Cardiac muscle cell (in vitro differentiated cells and primary cell): ENCODE data around the gene SLC24A4. TPM values are rescaled to one million over a fixed set of nuclear protein-coding genes. Genes with fewer than 3 reads are reported as not detected.

ENCODE experiments used
- DNase-seq, 2 donors: peaks; one replicate each; pipeline versions ENCODE4 v3.0.0 to v3.0.0-alpha.2; 2010 to 2017; ENCODE audit warnings: low read depth in 1 of 2, low spot score in 1 of 2
- H3K27ac ChIP-seq: fragments of 200-600 bp; sonication (generic); 2 replicates; pipeline ENCODE4 v1.5.1; 2016
- H3K27me3 ChIP-seq: fragments of 200-600 bp; sonication (generic); 2 replicates; pipeline ENCODE4 v1.6.0; 2016; ENCODE audit warnings: control low read depth
- H3K36me3 ChIP-seq: fragments of 200-600 bp; sonication (generic); 2 replicates; pipeline ENCODE4 v1.5.1; 2016; ENCODE audit warnings: control low read depth
- H3K4me1 ChIP-seq: fragments of 200-600 bp; sonication (generic); 2 replicates; pipeline ENCODE4 v1.8.1; 2017; ENCODE audit warnings: low read depth, mild to moderate bottlenecking, mixed run types
- H3K4me3 ChIP-seq: fragments of 200-600 bp; sonication (generic); 2 replicates; pipeline ENCODE4 v1.5.1; 2016; ENCODE audit warnings: mild to moderate bottlenecking
- H3K9me3 ChIP-seq: fragments of 200-600 bp; sonication (generic); 2 replicates; pipeline ENCODE4 v1.5.1; 2017; ENCODE audit warnings: low read depth, mild to moderate bottlenecking, control low read depth
- polyA plus RNA-seq: library from polyadenylated mRNA; unstranded; fragments of >200 nt; fragmentation: Nextera tagmentation; extraction: Ambion mirVana; gene quantifications from 2 replicates; pipeline ENCODE4 v1.2.1, GENCODE V29; 2016
- total RNA-seq: library from RNA; depleted of rRNA; stranded (reverse); fragments of >200 nt; gene quantifications from 2 replicates; pipeline ENCODE4 v1.2.3, GENCODE V29; 2016
- TF ChIP-seq, protein P1 (sequence below): IDR thresholded peaks from 2 replicates; pipeline ENCODE4 v1.5.1; 2012; ENCODE audit warnings: low read depth, mild to moderate bottlenecking, low read length

The SLC24A4 gene
- total and polyA plus RNA-seq, 2 experiments from 2014 or later: 0.07 to 0.09 TPM

DNA sequence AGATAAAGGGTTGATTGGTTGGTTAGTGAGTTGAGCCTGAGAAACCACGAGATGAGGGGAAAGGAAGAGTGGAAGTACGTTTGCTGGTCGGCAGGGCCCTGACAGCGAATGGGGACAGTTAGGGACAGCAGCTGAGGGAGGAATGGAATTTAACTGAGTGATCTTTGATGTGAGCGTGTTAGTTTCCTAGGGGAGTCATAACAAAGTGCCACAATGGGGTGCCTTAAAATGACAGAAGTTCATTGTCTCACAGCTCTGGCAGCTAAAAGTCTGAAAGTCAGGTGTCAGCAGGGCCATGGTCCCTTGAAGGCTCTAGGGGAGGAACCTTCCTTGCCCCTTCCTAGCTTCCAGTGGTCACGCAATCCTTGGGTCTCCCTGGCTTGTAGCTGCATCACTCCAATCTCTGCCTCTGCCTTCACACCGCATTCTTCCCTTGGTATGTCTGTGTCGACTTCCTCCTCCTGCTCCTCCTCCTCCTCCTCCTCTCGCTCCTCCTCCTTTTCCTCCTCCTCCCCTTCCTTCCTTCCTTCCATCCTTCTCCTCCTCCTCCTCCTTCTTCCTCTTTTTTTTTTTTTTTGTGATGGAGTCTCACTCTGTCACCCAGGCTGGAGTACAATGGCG is 164.7 kb downstream of the SLC24A4 start:
- Histone ChIP-seq H3K27me3 (peaks cover 3% of the 10 kb centered on the region), H3K27ac (no peak overlapping the region), H3K36me3 (no peaks in the 10 kb centered on the region), H3K4me3 (no peak overlapping the region), H3K4me1 (no peaks in the 10 kb centered on the region), H3K9me3 (no peaks in the 10 kb centered on the region)
- no peak for DNase-seq
- TF ChIP-seq, protein P1, sequence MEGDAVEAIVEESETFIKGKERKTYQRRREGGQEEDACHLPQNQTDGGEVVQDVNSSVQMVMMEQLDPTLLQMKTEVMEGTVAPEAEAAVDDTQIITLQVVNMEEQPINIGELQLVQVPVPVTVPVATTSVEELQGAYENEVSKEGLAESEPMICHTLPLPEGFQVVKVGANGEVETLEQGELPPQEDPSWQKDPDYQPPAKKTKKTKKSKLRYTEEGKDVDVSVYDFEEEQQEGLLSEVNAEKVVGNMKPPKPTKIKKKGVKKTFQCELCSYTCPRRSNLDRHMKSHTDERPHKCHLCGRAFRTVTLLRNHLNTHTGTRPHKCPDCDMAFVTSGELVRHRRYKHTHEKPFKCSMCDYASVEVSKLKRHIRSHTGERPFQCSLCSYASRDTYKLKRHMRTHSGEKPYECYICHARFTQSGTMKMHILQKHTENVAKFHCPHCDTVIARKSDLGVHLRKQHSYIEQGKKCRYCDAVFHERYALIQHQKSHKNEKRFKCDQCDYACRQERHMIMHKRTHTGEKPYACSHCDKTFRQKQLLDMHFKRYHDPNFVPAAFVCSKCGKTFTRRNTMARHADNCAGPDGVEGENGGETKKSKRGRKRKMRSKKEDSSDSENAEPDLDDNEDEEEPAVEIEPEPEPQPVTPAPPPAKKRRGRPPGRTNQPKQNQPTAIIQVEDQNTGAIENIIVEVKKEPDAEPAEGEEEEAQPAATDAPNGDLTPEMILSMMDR: no peak

DNA sequence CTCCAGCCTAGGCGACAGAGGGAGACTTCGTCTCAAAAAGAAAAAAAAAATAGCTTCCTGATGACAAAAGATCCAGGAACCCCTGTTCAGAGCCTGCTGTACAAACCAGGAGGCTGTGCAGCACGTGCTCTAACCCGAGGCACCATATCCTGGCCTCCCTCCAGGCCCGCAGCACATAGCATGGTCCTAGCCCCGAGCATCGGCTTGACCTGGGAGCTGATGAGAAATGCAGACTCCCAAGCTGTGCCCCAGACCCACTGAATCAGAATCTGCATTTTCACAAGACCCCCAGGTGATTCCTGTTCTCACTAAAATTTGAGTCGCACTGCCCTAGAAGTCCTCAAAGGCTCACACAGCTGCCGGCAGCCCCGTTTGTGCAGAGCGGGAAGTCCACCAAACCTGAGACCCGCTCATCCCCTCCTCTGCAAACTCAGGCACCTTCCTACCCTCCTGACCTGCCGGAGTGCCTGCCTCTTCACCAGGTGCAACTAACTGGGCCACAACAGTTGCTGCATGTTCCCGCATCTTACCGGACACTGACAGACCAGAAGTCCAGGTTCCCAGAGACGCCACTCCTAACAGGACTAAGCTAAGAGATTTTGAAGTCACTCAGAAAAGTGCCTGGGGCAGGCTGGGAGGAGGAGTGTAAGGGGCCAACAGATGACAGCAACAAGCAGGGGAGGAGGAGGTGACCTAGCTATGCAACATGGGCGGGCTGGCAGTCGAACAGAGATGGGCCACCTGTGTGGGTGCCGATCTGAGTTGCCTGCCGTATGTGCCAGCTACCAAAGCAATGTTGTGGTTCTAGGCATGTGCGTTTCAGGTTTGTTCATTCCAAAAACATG is 166.7 kb downstream of the SLC24A4 start:
- Histone ChIP-seq H3K9me3 (no peaks in the 10 kb centered on the region), H3K27me3 (peaks cover 2% of the 10 kb centered on the region), H3K4me1 (no peaks in the 10 kb centered on the region), H3K36me3 (no peaks in the 10 kb centered on the region), H3K27ac (no peak overlapping the region), H3K4me3 (no peak overlapping the region)
- DNase-seq: no peak
- TF ChIP-seq, protein P1: no peak

DNA sequence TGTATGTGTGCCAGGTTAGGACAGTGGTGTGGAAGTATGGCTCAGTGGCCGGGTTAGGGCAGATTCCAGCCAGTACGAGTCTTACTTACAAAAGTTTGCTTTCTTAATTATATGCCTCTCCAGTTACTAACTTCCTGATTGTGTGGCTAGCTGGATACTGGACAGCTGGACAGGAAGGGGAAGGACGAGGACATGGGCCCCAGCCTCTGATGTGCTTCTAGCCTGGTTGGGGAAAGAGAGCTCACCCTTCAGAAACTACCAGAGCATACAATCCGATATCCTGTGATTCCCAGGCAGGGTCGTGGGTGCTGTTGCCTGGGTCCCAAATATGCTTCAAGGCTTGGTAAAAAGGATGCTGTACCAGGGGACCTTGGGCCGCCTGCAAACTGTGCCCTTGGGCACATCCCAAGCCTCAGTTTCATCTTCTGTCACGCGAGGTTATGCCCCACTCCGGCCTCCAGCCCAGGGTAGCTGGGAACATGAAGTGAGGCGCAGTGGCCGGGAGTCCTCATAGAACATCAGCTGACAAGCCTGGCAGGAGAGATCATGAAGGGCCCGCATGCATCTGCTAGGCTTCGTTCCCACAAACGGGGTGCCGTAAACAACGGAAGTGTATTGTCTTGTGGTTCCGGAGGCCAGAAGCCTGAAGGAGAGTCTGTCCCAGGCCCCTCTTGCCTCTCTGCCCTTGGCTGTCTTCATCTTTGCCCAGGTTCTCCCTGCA is 167.4 kb downstream of the SLC24A4 start:
- DNase-seq: no peak
- H3K27ac ChIP-seq: no peak overlapping the region
- no peaks in the 10 kb centered on the region for H3K9me3 ChIP-seq
- H3K36me3 ChIP-seq: no peaks in the 10 kb centered on the region
- H3K4me1 ChIP-seq: no peaks in the 10 kb centered on the region
- H3K4me3 ChIP-seq: no peak overlapping the region
- H3K27me3 ChIP-seq: no peaks in the 10 kb centered on the region
- TF ChIP-seq, protein P1: no peak

DNA sequence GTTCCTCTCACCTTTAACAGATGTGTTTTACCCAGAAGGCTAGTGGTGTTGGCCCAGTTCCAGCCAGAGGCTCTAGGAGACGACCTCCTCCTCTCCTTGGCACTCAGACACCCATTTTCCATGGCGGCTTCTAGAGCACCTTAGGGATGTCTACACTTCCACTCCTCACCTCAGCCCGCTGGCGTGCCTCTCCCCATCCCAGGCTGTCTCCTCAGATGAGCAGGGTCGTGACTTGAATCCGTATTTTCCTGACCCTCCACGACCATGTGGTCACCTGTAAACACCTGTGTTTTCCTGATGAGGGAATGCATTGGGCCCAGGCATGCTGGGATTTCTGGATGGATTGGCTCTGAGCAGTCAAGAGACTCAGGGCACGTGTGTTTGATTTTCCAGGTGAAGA is 168.8 kb downstream of the SLC24A4 start:
- DNase-seq: no peak
- Histone ChIP-seq H3K36me3 (no peaks in the 10 kb centered on the region), H3K4me1 (no peaks in the 10 kb centered on the region), H3K27ac (no peak overlapping the region), H3K27me3 (no peaks in the 10 kb centered on the region), H3K9me3 (no peaks in the 10 kb centered on the region), H3K4me3 (no peak overlapping the region)
- TF ChIP-seq, protein P1: no peak

DNA sequence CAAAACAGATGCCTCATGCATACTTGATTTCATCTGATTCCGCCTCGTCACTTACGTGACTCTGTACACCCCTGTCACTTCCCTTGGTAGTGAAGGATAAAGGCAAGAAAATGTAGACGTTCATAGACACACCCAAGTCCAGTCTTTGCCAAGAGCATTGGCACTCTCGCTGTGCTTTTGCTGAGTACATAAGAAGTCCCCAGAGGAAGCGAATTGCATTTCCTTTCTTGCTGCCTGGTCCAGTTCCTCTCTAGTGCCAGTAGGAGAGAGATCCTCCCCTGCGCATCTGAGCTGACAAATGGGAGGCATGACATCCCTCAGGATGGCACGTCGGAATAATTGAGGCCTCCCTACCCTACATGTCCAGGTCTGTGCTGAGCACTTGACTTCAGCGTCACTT is 169.3 kb downstream of the SLC24A4 start:
- H3K4me3 ChIP-seq: no peak overlapping the region
- DNase-seq: no peak

More for the DNA sequence above, 169.3 kb downstream of the SLC24A4 start:
- Histone ChIP-seq H3K4me1 (no peaks in the 10 kb centered on the region), H3K27me3 (no peaks in the 10 kb centered on the region), H3K9me3 (no peaks in the 10 kb centered on the region), H3K36me3 (no peaks in the 10 kb centered on the region), H3K27ac (no peak overlapping the region)
- TF ChIP-seq, protein P1: no peak
